ENCODE results near the gene ABHD2. TPM values are rescaled to one million over a fixed set of nuclear protein-coding genes. Genes with fewer than 3 reads are reported as not detected.

Gene ABHD2
- total RNA-seq, 4 donors from 2014 or later = 37.8 to 81.5 (median 58.3) TPM

DNA sequence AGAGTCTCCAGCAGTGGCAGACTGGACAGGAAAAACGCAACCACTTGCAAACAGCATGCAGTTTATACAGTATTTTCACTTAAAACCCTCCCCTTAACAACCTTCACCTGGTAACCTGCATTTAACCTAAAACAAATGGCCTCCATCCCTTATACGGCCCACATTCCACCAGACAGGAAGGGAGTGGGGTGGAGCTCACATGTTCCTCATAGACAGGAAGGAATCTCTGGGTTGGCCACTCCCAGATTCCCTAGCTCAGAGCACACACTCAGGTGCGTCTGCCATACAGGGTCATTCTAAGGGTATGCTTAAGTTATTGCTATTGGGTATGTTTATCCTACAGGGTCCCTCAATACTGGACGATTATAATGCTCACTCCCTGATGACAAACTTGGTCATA is 16.8 kb upstream of the ABHD2 start:
- Histone ChIP-seq H3K27ac (no peak overlapping the region), H3K36me3 (no peaks in the 10 kb centered on the region), H3K4me1 (no peaks in the 10 kb centered on the region), H3K9me3 (peaks cover 11 to 15% of the 10 kb centered on the region in 2 donors), H3K4me3 (no peak overlapping the region), H3K27me3 (no peaks in the 10 kb centered on the region)
- TF ChIP-seq POLR2AphosphoS5 (IDR thresholded peaks at IDR 0.05) = no peak
- 58 to 100% methylated on average over 1 to 4 of the region's 4 CpGs for WGBS, 2 donors (ENCODE audit: low coverage in 1 of 2)
- intact Hi-C loops (cut with DNase I; ENCODE audit: low total_unique reads) = no loop called here
- no peak for DNase-seq
- in situ Hi-C loops (cut with MboI; ENCODE audit: low pct_ligation_motif_present in 1 of 4, low pct_unique_long_range_greater_than_20kb in 1 of 4, low sequenced_read_pairs in 3 of 4) = loop anchor here in 1 of 4 donors (25.0 kb wide), 1 partner anchor 116 kb away; no protein-coding TSS in a partner anchor

DNA sequence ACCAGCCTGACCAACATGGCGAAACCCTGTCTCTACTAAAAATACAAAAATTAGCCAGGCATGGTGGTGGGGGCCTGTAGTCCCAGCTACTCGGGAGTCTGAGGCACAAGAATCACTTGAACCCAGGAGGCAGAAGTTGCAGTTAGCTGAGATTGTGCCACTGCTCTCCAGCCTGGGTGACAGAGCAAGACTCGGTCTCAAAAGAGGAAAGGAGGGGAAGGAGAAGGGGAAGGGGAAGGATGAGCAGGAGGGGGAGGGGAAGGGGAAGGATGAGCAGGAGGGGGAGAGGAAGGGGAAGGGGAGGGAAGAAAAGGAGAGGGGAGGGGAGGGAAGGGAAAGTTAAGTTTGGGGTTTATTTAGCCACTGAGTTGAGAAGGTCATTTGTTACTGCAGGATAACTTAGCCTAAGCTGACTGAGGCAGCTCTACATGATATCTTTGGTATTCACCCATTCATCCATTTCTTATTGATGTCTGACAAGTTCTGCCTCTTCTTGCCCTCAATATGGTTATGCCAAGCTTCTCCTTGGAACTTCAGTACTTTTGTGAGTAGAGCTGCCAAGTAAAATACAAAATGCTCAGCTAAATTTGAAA is 15.9 kb upstream of the ABHD2 start:
- Histone ChIP-seq H3K9me3 (peaks cover 6% of the 10 kb centered on the region in 2 donors), H3K27ac (no peak overlapping the region), H3K27me3 (no peaks in the 10 kb centered on the region), H3K4me1 (no peaks in the 10 kb centered on the region), H3K36me3 (no peaks in the 10 kb centered on the region), H3K4me3 (no peak overlapping the region)
- no peak for DNase-seq
- no peak for TF ChIP-seq EP300 (IDR thresholded peaks at IDR 0.05; ENCODE audit: low read depth)
- intact Hi-C loops (cut with DNase I; ENCODE audit: low total_unique reads) (no loop called here), in situ Hi-C loops (cut with MboI; ENCODE audit: low pct_ligation_motif_present in 1 of 4, low pct_unique_long_range_greater_than_20kb in 1 of 4, low sequenced_read_pairs in 3 of 4) (loop anchor here in 1 of 4 donors (25.0 kb wide), 1 partner anchor 115 kb away; no protein-coding TSS in a partner anchor)
- WGBS, 2 donors (ENCODE audit: low coverage in 1 of 2) = 20 to 84% methylated on average over 1 to 3 of the region's 3 CpGs

DNA sequence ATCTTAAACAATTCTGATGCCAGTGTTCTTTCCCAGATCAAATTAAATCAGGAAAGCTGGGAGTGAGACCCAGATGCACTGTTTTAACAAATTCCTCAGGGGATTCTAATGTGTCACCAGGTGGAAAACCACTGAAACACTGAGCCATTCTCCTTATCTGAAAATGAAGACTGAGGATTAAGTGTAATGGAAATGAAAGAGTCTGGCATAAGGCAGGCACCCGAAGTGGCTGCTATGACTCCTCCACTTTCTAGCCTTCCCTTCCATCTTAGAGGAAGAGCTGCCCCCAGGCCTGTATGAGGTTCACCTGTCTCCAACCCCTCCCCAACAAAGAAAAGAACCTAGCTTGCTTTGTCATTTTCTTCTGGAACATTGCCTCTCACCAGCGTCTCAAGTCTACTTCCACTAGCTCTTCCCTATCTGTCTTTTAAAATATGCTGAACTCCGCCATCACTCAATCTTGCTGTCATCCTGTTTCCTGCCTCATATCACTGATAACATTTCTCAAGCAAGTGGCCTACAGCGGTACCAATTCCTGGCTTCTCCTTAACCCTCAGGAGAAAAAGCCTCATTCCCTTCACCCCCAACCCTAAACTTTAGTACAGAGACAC is 13.7 kb upstream of the ABHD2 start:
- in situ Hi-C loops (cut with MboI; ENCODE audit: low pct_ligation_motif_present in 1 of 4, low pct_unique_long_range_greater_than_20kb in 1 of 4, low sequenced_read_pairs in 3 of 4) (loop anchor here in 1 of 4 donors (25.0 kb wide), 1 partner anchor 113 kb away; no protein-coding TSS in a partner anchor), intact Hi-C loops (cut with DNase I; ENCODE audit: low total_unique reads) (no loop called here)
- Histone ChIP-seq H3K4me1 (no peaks in the 10 kb centered on the region), H3K27me3 (no peaks in the 10 kb centered on the region), H3K4me3 (no peak overlapping the region), H3K27ac (no peak overlapping the region), H3K36me3 (no peaks in the 10 kb centered on the region), H3K9me3 (no peaks in the 10 kb centered on the region)
- no peak for TF ChIP-seq POLR2AphosphoS5 (IDR thresholded peaks at IDR 0.05)
- no peak for TF ChIP-seq POLR2A (IDR thresholded peaks at IDR 0.05)
- TF ChIP-seq, protein P1, sequence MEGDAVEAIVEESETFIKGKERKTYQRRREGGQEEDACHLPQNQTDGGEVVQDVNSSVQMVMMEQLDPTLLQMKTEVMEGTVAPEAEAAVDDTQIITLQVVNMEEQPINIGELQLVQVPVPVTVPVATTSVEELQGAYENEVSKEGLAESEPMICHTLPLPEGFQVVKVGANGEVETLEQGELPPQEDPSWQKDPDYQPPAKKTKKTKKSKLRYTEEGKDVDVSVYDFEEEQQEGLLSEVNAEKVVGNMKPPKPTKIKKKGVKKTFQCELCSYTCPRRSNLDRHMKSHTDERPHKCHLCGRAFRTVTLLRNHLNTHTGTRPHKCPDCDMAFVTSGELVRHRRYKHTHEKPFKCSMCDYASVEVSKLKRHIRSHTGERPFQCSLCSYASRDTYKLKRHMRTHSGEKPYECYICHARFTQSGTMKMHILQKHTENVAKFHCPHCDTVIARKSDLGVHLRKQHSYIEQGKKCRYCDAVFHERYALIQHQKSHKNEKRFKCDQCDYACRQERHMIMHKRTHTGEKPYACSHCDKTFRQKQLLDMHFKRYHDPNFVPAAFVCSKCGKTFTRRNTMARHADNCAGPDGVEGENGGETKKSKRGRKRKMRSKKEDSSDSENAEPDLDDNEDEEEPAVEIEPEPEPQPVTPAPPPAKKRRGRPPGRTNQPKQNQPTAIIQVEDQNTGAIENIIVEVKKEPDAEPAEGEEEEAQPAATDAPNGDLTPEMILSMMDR (IDR thresholded peaks at IDR 0.05) = no peak
- TF ChIP-seq EP300 (IDR thresholded peaks at IDR 0.05; ENCODE audit: low read depth) = no peak
- DNase-seq = no peak
- WGBS, 2 donors (ENCODE audit: low coverage in 1 of 2) = 80 to 87% methylated on average over 4 of the region's 4 CpGs

DNA sequence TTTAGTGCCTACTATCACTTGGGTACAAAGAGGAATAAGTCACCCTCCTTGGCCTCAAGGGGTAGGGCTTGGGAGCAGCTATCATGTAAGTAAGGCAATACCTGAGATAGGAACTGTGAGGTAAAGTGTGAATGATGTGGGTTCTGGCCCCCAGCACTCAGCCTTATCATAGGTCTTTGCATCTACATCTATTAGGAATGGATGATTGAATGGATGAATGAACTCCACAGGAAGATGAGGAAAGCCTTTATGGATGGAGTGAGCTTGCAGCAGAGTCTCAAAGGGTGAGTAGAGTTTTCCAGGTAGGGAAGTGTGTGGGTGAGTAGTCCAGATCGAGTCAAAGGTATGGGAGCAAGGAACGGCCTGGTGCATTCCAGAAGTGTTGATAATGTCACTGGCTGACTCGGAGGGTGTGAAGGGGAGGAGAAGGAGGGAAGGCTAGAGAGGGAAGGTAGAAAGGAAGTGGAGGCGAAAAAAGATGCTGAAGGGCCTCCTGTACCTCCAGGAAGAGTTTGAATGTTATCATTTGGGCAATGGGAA is 13.1 kb upstream of the ABHD2 start:
- no peak overlapping the region for H3K4me3 ChIP-seq
- intact Hi-C loops (cut with DNase I; ENCODE audit: low total_unique reads) = no loop called here
- DNase-seq = no peak
- in situ Hi-C loops (cut with MboI; ENCODE audit: low pct_ligation_motif_present in 1 of 4, low pct_unique_long_range_greater_than_20kb in 1 of 4, low sequenced_read_pairs in 3 of 4) = no loop called here
- no peaks in the 10 kb centered on the region for H3K27me3 ChIP-seq
- no peaks in the 10 kb centered on the region for H3K4me1 ChIP-seq
- H3K27ac ChIP-seq = no peak overlapping the region
- TF ChIP-seq POLR2AphosphoS5 (IDR thresholded peaks at IDR 0.05) (no peak), POLR2A (IDR thresholded peaks at IDR 0.05) (no peak), EP300 (IDR thresholded peaks at IDR 0.05; ENCODE audit: low read depth) (no peak)
- TF ChIP-seq, protein P1 (IDR thresholded peaks at IDR 0.05) = no peak
- WGBS, 2 donors (ENCODE audit: low coverage in 1 of 2) = 75 to 87% methylated on average over 4 of the region's 4 CpGs
- H3K9me3 ChIP-seq = no peaks in the 10 kb centered on the region
- no peaks in the 10 kb centered on the region for H3K36me3 ChIP-seq

DNA sequence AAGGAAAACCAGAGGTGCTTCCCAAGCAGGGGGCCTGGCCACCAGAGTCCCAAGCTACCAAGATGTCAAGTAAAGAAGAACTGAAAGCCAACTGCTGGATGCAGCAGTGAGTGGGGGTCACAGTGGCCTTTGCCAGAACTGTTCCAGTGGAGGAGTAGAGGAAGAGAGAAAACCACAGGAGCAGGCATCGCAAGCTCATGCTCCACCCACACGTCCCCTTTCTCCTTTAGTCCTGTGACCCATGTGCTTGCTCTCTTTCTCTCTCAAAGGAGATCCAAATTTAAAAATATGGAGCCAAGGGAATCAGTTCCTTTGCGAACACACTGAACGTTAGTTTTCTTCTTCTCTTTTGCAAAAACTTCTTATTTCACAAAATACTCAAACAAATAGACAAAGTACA is 12.4 kb upstream of the ABHD2 start:
- Histone ChIP-seq H3K27me3 (no peaks in the 10 kb centered on the region), H3K27ac (no peak overlapping the region), H3K36me3 (no peaks in the 10 kb centered on the region), H3K4me3 (no peak overlapping the region), H3K4me1 (no peaks in the 10 kb centered on the region), H3K9me3 (no peaks in the 10 kb centered on the region)
- DNase-seq = no peak
- WGBS, 2 donors (ENCODE audit: low coverage in 1 of 2) = 63 to 69% methylated on average over 2 to 4 of the region's 4 CpGs
- in situ Hi-C loops (cut with MboI; ENCODE audit: low pct_ligation_motif_present in 1 of 4, low pct_unique_long_range_greater_than_20kb in 1 of 4, low sequenced_read_pairs in 3 of 4) = no loop called here
- TF ChIP-seq EP300 (IDR thresholded peaks at IDR 0.05; ENCODE audit: low read depth) (no peak), POLR2A (IDR thresholded peaks at IDR 0.05) (no peak), POLR2AphosphoS5 (IDR thresholded peaks at IDR 0.05) (no peak)
- TF ChIP-seq, protein P1 (IDR thresholded peaks at IDR 0.05) = no peak
- intact Hi-C loops (cut with DNase I; ENCODE audit: low total_unique reads) = no loop called here
